Fibroblast of pulmonary artery (primary cell): Measurements from ENCODE around the gene CHI3L2.

Source experiments
- DNase-seq: peaks from one replicate; pipeline ENCODE4 v3.0.0-alpha.2; 2010; ENCODE audit warnings: low read depth
- H3K4me3 ChIP-seq: replicated peaks from 2 replicates; pipeline ENCODE4 v1.5.1; 2011; ENCODE audit warnings: low read depth, mild to moderate bottlenecking, control low read depth, low read length, moderate library complexity
- CTCF ChIP-seq: IDR thresholded peaks from 2 replicates; pipeline ENCODE4 v1.5.1; 2011; ENCODE audit warnings: mild to moderate bottlenecking, control low read depth, low read length, inconsistent platforms; ENCODE audit errors: missing control alignments

The CHI3L2 gene

GRCh38 chr1:111221276-111221632, 6.3 kb upstream of the CHI3L2 start:
- H3K4me3 ChIP-seq = no peak overlapping the region
- DNase-seq = no peak
- no peak for TF ChIP-seq CTCF

DNA sequence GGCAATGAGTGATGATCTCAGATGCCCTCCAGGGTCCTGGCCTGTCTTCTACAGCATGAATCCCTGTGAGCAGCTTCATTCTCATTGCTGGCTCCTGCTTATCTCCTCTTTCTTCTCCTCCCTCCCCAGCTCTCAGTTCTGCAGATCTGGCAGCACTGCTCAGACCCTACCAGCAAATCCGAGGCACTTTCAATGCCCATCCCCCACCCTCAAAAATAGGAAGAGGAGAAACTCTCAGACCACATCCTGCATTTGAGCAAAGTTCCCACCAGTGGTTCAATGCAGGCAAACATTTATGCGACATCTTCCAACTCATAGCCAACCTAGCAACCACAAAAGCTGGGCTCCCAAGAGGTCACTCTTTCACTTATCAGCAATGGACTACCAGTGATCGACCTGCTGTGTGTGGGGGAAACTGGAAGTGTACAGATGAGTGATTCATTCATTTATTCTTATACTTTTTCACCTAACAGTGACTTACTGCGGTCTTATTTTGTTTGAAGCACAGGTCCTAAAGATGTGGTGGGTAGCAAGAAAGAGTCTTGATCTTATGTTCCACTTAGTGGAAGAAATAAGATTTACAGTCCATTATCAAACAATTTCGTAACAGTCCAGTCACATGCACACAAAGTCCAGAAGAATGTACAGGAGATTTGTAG, 5.8 kb upstream of the CHI3L2 start:
- H3K4me3 ChIP-seq = no peak overlapping the region
- no peak for TF ChIP-seq CTCF
- DNase-seq = no peak

DNA sequence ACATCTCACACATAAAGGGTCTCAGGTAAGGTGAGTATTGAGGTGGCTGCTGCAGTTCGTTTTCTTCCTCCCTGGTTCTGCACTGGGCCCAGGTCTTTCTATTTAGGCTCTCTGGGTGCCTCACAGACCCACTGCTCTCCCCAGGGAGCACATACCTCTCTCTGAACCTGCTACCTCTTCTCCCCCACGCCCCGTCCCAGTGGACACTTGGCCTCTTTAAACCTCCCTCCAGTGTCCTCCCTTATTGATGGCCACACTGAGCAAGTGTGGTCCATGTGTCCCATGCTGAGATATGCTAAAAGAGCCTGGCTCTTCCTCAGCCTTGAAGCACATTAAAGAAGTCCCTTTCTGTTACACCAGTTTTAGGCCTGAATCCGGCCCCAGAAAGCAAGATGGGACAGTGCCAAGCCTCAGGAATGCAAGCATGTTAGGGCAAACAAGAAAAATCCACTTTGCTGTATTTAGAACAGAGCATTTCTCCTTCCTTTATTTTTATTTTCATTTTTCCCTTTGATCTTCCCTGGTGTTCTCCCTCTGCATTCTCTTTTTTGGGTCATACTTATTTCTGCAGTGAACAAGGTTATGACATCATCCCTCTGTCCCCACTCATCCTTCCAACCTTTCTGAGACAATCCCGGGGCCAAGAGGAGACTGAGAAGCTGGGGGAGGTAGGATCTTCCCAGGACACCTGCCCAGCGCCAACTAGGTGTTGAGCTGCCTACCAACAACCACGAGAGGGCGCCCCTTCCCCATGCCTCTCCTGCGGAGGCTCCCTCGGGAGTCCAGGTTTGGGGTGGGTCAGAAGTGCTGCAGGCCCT, 5.0 kb upstream of the CHI3L2 start:
- peak; percentile 72 for DNase-seq
- no peak overlapping the region for H3K4me3 ChIP-seq
- TF ChIP-seq CTCF = peak; percentile 96

DNA sequence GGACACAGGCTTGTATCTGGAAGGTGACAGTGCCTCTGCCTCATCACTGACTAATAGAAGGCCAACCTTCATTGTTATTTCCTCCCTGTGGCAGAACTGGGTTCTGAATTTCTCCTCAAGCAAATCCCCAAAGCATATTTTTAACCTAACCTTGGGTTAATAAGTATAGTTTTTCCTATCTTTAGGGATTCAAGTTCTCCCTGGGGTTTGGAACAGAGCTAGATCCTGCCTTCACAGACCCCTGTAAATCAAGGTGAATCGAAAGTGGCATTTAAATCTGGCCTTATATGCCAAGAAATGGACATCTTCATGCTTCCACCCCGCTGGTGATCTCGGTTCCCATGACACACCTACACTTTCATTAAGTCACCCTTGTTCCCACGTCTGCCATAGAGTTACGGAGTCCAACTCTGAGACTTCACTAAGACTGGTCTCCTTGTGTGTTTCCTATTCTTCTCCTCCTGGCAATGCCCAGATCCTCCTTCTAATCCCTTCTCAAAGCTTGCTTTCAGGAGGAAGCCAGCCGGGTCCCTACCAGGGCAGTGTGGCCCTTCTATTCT, 4.3 kb upstream of the CHI3L2 start:
- H3K4me3 ChIP-seq = no peak overlapping the region
- no peak for DNase-seq
- TF ChIP-seq CTCF = no peak

DNA sequence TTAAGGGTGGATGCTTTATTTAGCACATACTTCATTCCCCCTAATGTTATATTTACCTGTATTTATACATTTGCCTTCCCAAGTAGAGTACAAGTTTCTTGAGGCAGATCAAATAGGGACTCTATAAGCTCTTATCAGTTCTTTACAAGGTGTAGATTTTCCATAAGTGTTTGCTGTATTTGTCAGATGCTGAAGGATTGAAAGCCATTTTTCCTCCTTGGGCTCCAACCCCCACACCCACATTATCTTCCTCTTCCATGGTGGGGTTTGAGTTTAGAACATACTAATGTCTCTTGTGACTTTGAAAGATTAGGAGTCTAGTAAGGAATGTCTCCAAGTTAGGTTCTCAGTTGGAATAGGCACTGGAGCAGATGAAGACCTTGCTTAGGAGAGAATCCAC, 2.4 kb upstream of the CHI3L2 start:
- no peak for DNase-seq
- no peak overlapping the region for H3K4me3 ChIP-seq
- TF ChIP-seq CTCF = no peak

GRCh38 chr1:111225717-111226400, 1.7 kb upstream of the CHI3L2 start:
- DNase-seq = peak; percentile 44
- TF ChIP-seq CTCF = no peak
- no peak overlapping the region for H3K4me3 ChIP-seq
